Gastrocnemius medialis (tissue), 4 donors: Measurements from ENCODE around the gene ESRRG. TPM values are rescaled to one million over a fixed set of nuclear protein-coding genes. Genes with fewer than 3 reads are reported as not detected.

ENCODE experiments used
- ATAC-seq, 2 donors: fragments of 150-250 bp; one replicate each; pipeline ENCODE4 v1.9.1; 2016
- DNase-seq, 2 donors: peaks; one replicate each; pipeline ENCODE4 v3.0.0-alpha.2; 2019
- H3K27ac ChIP-seq, 4 donors: fragments of 200-600 bp; sonication (generic); 1 replicate in 1 of 4; 2 replicates in 3 of 4; pipeline ENCODE4 v1.5.1; 2016 to 2018; ENCODE audit warnings: mild to moderate bottlenecking in 2 of 4, moderate library complexity in 1 of 4
- H3K27me3 ChIP-seq, 3 donors: fragments of 200-600 bp; sonication (generic) in 2 of 3; 1 replicate in 1 of 3; 2 replicates in 2 of 3; pipeline versions ENCODE4 v1.5.1 to v1.6.0; 2016 to 2019; ENCODE audit warnings: mild to moderate bottlenecking in 1 of 3, moderate library complexity in 1 of 3
- H3K36me3 ChIP-seq, 2 donors: fragments of 200-600 bp; sonication (generic) in 1 of 2; one replicate each; pipeline ENCODE4 v1.5.1; 2017 to 2018
- H3K4me1 ChIP-seq, 2 donors: fragments of 200-600 bp; sonication (generic) in 1 of 2; one replicate each; pipeline ENCODE4 v1.5.1; 2016 to 2017; ENCODE audit warnings: mild to moderate bottlenecking in 2 of 2
- H3K4me3 ChIP-seq, 4 donors: fragments of 200-600 bp; sonication (generic) in 3 of 4; 1 replicate in 1 of 4; 2 replicates in 3 of 4; pipeline ENCODE4 v1.5.1; 2016 to 2019; ENCODE audit warnings: mild to moderate bottlenecking in 2 of 4
- H3K9me3 ChIP-seq, 3 donors: fragments of 200-600 bp; sonication (generic) in 2 of 3; 1 replicate in 1 of 3; 2 replicates in 2 of 3; pipeline ENCODE4 v1.5.1; 2016 to 2019
- CTCF ChIP-seq, 5 experiments: fragments of 450-650 bp in 3 of 5; fragments of 200-600 bp in 2 of 5; sonication (generic) in 2 of 5; IDR thresholded peaks in 4 of 5; conservative IDR thresholded peaks in 1 of 5; 1 replicate in 4 of 5; 2 replicates in 1 of 5; pipeline ENCODE4 v1.5.1; 2016 to 2019; ENCODE audit warnings: antibody characterized with exemption in 5 of 5, mild to moderate bottlenecking in 3 of 5, moderate library complexity in 3 of 5
- POLR2A ChIP-seq, 2 donors: fragments of 450-650 bp; IDR thresholded peaks; one replicate each; pipeline ENCODE4 v1.6.1; 2017; ENCODE audit warnings: antibody characterized with exemption in 2 of 2, mild to moderate bottlenecking in 2 of 2, moderate library complexity in 2 of 2
- in situ Hi-C, 4 donors: fragments of 200-750 bp; cut with MboI; loops; one replicate each; pipeline versions ENCODE4 v1.15.0 to v1.8.0; 2017; ENCODE audit warnings: low sequenced_read_pairs in 4 of 4
- intact Hi-C: fragments of 100-400 bp; cut with DNase I; formaldehyde crosslinking; loops from one replicate; pipeline ENCODE4 v1.15.1; 2023; ENCODE audit warnings: low total_unique reads
- total RNA-seq, 4 donors: library from RNA; depleted of rRNA; stranded (reverse); fragments of >200 nt; gene quantifications; one replicate each; pipeline versions ENCODE4 v1.1.0 to v1.2.3, GENCODE V29; 2016

Gene ESRRG
- total RNA-seq, 4 donors from 2014 or later: 1.8 to 18.7 (median 2.4) TPM

GRCh38 chr1:216731562-216731961 is 8.3 kb upstream of the ESRRG start:
- Histone ChIP-seq H3K27me3 (no peaks in the 10 kb centered on the region), H3K27ac (no peak overlapping the region), H3K4me1 (no peaks in the 10 kb centered on the region), H3K36me3 (no peaks in the 10 kb centered on the region), H3K9me3 (no peaks in the 10 kb centered on the region), H3K4me3 (no peak overlapping the region)
- intact Hi-C loops: no loop called here
- TF ChIP-seq CTCF (IDR thresholded peaks at IDR 0.05 in 4 of 5, conservative IDR thresholded peaks at IDR 0.05 in 1 of 5) (no peak), POLR2A (IDR thresholded peaks at IDR 0.05) (no peak)
- DNase-seq (no peak), ATAC-seq (no peak)
- in situ Hi-C loops: no loop called here

GRCh38 chr1:216726435-216726834 is 3.2 kb upstream of the ESRRG start:
- Histone ChIP-seq H3K27ac (no peak overlapping the region), H3K9me3 (no peaks in the 10 kb centered on the region), H3K27me3 (no peaks in the 10 kb centered on the region), H3K36me3 (no peaks in the 10 kb centered on the region), H3K4me3 (no peak overlapping the region), H3K4me1 (peaks cover 5 to 6% of the 10 kb centered on the region in 2 donors)
- ATAC-seq (no peak), DNase-seq (no peak)
- intact Hi-C loops: no loop called here
- in situ Hi-C loops: no loop called here
- peak in 1 of 5 experiments; percentile 8 for TF ChIP-seq CTCF (IDR thresholded peaks at IDR 0.05 in 4 of 5, conservative IDR thresholded peaks at IDR 0.05 in 1 of 5)
- TF ChIP-seq POLR2A (IDR thresholded peaks at IDR 0.05): no peak

GRCh38 chr1:216722821-216723220 is 408 bp downstream of the ESRRG start:
- ATAC-seq (peak; percentile 86 to 87), DNase-seq (no peak)
- intact Hi-C loops: loop anchor here (1.0 kb wide), 1 partner anchor 122 kb away; no protein-coding TSS in a partner anchor
- H3K36me3 ChIP-seq: no peaks in the 10 kb centered on the region
- in situ Hi-C loops: no loop called here
- H3K27ac ChIP-seq: peak overlapping the region; percentile 70 to 87 (median 80)
- TF ChIP-seq POLR2A (IDR thresholded peaks at IDR 0.05): no peak
- TF ChIP-seq CTCF (IDR thresholded peaks at IDR 0.05 in 4 of 5, conservative IDR thresholded peaks at IDR 0.05 in 1 of 5): no peak
- H3K4me1 ChIP-seq: peaks cover 16 to 21% of the 10 kb centered on the region in 2 donors
- no peaks in the 10 kb centered on the region for H3K27me3 ChIP-seq
- H3K9me3 ChIP-seq: no peaks in the 10 kb centered on the region
- H3K4me3 ChIP-seq: peak overlapping the region; percentile 54 to 65 (median 59)

GRCh38 chr1:216721863-216722262 is 1.4 kb downstream of the ESRRG start:
- H3K4me1 ChIP-seq: peaks cover 16 to 21% of the 10 kb centered on the region in 2 donors
- H3K27ac ChIP-seq: peak overlapping the region; percentile 70 to 87 (median 80)
- H3K36me3 ChIP-seq: no peaks in the 10 kb centered on the region
- TF ChIP-seq CTCF (IDR thresholded peaks at IDR 0.05 in 4 of 5, conservative IDR thresholded peaks at IDR 0.05 in 1 of 5) (no peak), POLR2A (IDR thresholded peaks at IDR 0.05) (no peak)
- ATAC-seq (peak; percentile 48 to 75), DNase-seq (peak in 1 of 2 donors; percentile 28)
- in situ Hi-C loops (no loop called here), intact Hi-C loops (no loop called here)
- no peaks in the 10 kb centered on the region for H3K9me3 ChIP-seq
- peak overlapping the region; percentile 1 to 65 (median 36) for H3K4me3 ChIP-seq
- H3K27me3 ChIP-seq: no peaks in the 10 kb centered on the region

- intact Hi-C loops (no loop called here), in situ Hi-C loops (no loop called here)
- Histone ChIP-seq H3K4me3 (peak overlapping the region; percentile 1 to 61 (median 10)), H3K4me1 (peaks cover 16 to 21% of the 10 kb centered on the region in 2 donors), H3K27me3 (no peaks in the 10 kb centered on the region), H3K27ac (peak overlapping the region in 3 of 4 donors; percentile 80 to 87 (median 81)), H3K36me3 (no peaks in the 10 kb centered on the region), H3K9me3 (no peaks in the 10 kb centered on the region)
- TF ChIP-seq CTCF (IDR thresholded peaks at IDR 0.05 in 4 of 5, conservative IDR thresholded peaks at IDR 0.05 in 1 of 5) (no peak), POLR2A (IDR thresholded peaks at IDR 0.05) (no peak)
- DNase-seq (no peak), ATAC-seq (no peak)
These were observed 2.2 kb downstream of the ESRRG start for GRCh38 chr1:216721062-216721461.
